Urinary bladder (tissue), 4 donors: ENCODE results near the gene NAA25. TPM values are rescaled to one million over a fixed set of nuclear protein-coding genes. Genes with fewer than 3 reads are reported as not detected.
"Not testable (repeated sequence)": the region's sequence is repeated elsewhere in the genome, so short reads cannot be mapped to it uniquely, and the experiment has no call there.

Source experiments
- DNase-seq: peaks from one replicate; pipeline ENCODE4 v3.0.0-alpha.2; 2015; ENCODE audit errors: extremely low spot score
- H3K27ac ChIP-seq: one replicate; pipeline ENCODE4 v1.5.1; 2013; ENCODE audit warnings: low read depth, mild to moderate bottlenecking, moderate library complexity
- H3K36me3 ChIP-seq: one replicate; pipeline ENCODE4 v1.6.1; 2013; ENCODE audit warnings: mild to moderate bottlenecking, moderate library complexity; ENCODE audit not compliant: insufficient read depth
- H3K4me1 ChIP-seq: one replicate; pipeline ENCODE4 v1.6.1; 2013; ENCODE audit warnings: mild to moderate bottlenecking, moderate library complexity; ENCODE audit not compliant: insufficient read depth
- H3K4me3 ChIP-seq: one replicate; pipeline ENCODE4 v1.5.1; 2013; ENCODE audit warnings: low read depth, low read length
- WGBS: extraction: QIAGEN DNeasy Blood & Tissue Kit; methylation state at CpG from one replicate; pipeline ENCODE4 v1.1.7; 2013; 5-methylcytosine and 5-hydroxymethylcytosine counted together
- polyA plus RNA-seq: library from polyadenylated mRNA; stranded (reverse); fragments of 200-250 nt; gene quantifications from one replicate; pipeline ENCODE4 v1.2.3, GENCODE V29; 2013
- total RNA-seq: library from RNA; depleted of rRNA; stranded (reverse); fragments of >200 nt; gene quantifications from one replicate; pipeline ENCODE4 v1.2.3, GENCODE V29; 2014
- donor health status: healthy with polysubstance abuse.
- donor health status: healthy.

Gene NAA25
- total and polyA plus RNA-seq, 2 donors = 7.3 to 48.6 TPM

GRCh38 chr12:112126000-112126438 is 17.4 kb upstream of the NAA25 start:
- Histone ChIP-seq H3K4me3 (peak overlapping the region; percentile 65), H3K36me3 (no peaks in the 10 kb centered on the region), H3K27ac (peak overlapping the region; percentile 87), H3K4me1 (peaks cover 1% of the 10 kb centered on the region)
- no peak for DNase-seq
- WGBS = 2% methylated on average over 25 of the region's 25 CpGs

GRCh38 chr12:112125250-112125999 is 16.8 kb upstream of the NAA25 start, which contains the start of gene TRAFD1:
Gene TRAFD1, plus strand, starts transcription at chr12:112125560. Its CDS starts 4,963 bp downstream, at chr12:112130523.
- Histone ChIP-seq H3K4me3 (peak within 1 kb of the TSS; percentile 65), H3K4me1 (peaks cover 1% of the 10 kb centered on the region), H3K27ac (peak within 1 kb of the TSS; percentile 87), H3K36me3 (no peaks in the 10 kb centered on the region)
- WGBS = under 1% methylated on average over 63 of the region's 63 CpGs
- peak; percentile 92 for DNase-seq

DNA sequence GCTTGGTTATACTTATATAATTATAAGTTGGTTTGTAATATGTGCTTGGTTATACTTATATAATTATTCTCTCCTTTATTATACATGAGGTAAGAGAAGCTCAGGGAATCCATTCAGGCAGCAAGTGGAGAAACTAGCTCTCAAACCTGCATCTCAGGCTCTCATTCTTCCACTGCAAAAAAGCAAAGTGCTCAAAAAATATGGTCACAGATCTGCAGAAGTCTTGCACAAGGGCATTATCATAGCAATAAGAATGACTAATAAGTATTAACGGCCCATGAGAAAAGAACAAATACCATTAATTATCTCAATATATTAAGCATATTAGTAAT is 16.3 kb upstream of the NAA25 start:
- Histone ChIP-seq H3K27ac (no peak overlapping the region), H3K36me3 (no peaks in the 10 kb centered on the region), H3K4me3 (no peak overlapping the region), H3K4me1 (peaks cover 1% of the 10 kb centered on the region)
- 3% methylated on average over 1 of the region's 1 CpG for WGBS
- DNase-seq = no peak

DNA sequence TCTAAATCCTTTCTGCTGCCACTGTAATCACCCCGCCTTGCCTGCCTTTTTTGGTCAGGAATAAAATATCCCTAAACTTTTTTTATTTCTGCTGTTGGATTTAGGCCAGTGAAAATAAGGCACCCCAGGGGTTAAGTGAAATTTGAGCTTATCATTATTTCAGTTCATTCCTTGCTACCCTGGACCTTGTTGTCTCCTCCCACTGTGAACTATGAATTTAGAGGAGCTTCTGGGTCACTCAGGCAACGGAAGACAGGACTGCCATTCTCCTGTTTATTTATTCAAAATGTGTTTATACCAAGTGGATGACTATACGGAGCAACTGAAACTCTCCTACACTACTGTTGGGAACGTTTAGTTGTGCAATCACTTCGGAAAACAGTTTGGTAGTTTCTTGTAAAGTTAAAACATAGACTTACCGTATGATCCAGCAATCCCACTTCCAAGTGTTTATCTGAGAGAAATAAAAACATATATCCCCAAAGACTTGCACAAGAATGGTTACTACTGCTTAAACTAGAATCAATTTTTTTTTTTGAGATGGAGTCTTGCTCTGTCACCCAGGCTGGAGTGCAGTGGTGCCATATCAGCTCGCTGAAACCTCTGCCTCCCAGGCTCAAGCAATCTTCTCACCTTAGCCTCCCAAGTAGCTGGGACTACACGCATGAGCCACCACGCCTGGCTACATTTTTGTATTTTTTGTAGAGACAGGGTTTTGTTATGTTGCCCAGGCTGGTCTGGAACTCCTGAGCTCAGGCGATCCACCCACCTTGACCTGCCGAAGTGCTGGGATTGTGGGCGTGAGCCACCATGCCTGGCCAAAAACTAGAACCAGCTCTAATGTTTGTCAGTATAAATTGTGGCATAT is 14.5 kb upstream of the NAA25 start:
- H3K4me3 ChIP-seq = no peak overlapping the region
- no peaks in the 10 kb centered on the region for H3K36me3 ChIP-seq
- 59% methylated on average over 12 of the region's 12 CpGs for WGBS
- H3K4me1 ChIP-seq = peaks cover 1% of the 10 kb centered on the region
- peak overlapping the region; percentile 41 for H3K27ac ChIP-seq
- no peak for DNase-seq

DNA sequence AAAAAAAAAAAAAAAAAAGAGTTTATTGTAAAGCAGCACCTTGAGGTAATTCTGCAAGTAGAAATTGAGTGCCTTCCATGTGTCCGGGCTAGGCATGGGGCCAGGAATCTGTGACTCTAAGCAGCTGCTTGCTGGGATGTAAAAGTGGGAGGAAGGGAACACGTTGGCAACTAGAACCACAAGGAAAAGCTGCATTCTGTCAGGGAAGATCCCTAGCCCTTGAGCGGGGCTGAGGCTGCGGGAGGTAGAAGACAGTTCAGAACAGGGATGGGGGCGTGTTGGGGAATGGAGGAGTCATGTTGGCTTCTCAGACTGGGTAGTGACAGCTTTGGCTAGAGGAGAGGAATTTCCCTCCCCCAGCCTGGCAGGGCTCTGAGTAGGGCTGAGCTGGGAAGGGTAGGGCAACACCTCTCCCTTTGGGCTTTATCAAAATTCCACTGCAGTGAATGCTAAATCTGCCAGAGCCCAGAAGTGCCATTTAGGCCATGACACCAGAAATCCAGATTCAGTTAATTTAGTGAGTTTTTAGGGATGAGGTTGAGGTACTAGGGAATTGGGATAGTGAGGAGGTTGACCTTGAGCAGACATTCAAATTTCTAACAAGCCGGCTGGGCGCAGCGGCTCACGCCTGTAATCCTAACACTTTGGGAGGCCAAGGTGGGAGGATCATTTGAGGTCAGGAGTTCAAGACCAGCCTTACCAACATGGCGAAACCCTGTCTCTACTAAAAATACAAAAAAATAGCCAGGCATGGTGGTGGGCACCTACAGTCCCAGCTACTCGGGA is 13.4 kb upstream of the NAA25 start:
- DNase-seq = peak; percentile 58
- Histone ChIP-seq H3K4me3 (no peak overlapping the region), H3K36me3 (no peaks in the 10 kb centered on the region), H3K4me1 (peaks cover under 1% of the 10 kb centered on the region), H3K27ac (no peak overlapping the region)
- WGBS = 51% methylated on average over 11 of the region's 11 CpGs

DNA sequence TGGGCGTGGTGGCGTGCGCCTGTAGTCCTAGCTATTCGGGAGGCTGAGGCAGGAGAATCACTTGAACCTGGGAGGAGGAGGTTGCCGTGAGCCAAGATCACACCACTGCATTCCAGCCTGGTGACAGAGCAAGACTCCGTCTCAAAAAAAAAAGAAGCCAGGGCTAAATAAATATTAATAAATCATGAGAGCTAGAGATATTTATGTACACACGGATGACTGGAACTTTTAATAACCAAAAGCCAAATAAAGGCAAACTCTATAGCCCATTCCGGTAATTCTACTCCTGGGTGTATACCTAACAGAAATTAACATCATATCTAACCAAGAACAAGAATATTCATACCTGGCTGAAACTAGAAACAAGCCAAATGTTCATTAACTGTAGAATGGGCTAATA is 9.1 kb upstream of the NAA25 start:
- 73% methylated on average over 8 of the region's 8 CpGs for WGBS
- no peak overlapping the region for H3K4me3 ChIP-seq
- no peak for DNase-seq
- no peaks in the 10 kb centered on the region for H3K36me3 ChIP-seq
- no peaks in the 10 kb centered on the region for H3K4me1 ChIP-seq
- no peak overlapping the region for H3K27ac ChIP-seq

GRCh38 chr12:112116232-112117060 is 7.9 kb upstream of the NAA25 start:
- no peaks in the 10 kb centered on the region for H3K4me1 ChIP-seq
- WGBS = 47% methylated on average over 7 of the region's 7 CpGs
- no peak for DNase-seq
- no peak overlapping the region for H3K27ac ChIP-seq
- H3K4me3 ChIP-seq = no peak overlapping the region
- H3K36me3 ChIP-seq = no peaks in the 10 kb centered on the region

- no peak overlapping the region for H3K27ac ChIP-seq
- WGBS = 89% methylated on average over 6 of the region's 6 CpGs
- no peaks in the 10 kb centered on the region for H3K4me1 ChIP-seq
- H3K36me3 ChIP-seq = no peaks in the 10 kb centered on the region
- no peak for DNase-seq
- no peak overlapping the region for H3K4me3 ChIP-seq
Measured at GRCh38 chr12:112115259-112116045, 6.9 kb upstream of the NAA25 start.

- Histone ChIP-seq H3K4me1 (no peaks in the 10 kb centered on the region), H3K4me3 (no peak overlapping the region), H3K27ac (no peak overlapping the region), H3K36me3 (no peaks in the 10 kb centered on the region)
- 91% methylated on average over 6 of the region's 6 CpGs for WGBS
- DNase-seq = no peak
Measured at GRCh38 chr12:112112409-112113133, 4.0 kb upstream of the NAA25 start.

DNA sequence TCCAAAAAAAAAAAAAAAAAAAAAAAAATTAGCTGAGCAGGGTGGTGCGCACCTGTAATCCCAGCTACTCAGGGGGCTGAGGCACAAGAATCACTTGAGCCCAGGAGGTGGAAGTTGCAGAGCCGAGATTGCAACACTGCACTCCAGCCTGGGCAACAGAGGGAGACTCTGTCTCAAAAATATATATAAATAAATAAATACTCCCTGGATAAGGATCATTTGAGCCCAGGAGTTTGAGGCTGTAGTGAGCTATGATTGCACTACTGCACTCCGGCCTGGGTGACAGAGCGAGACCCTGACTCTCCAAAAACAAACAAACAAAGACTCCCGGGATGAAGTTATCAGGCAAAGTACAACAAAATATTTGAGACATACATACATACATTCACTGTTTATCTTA is 3.3 kb upstream of the NAA25 start:
- no peaks in the 10 kb centered on the region for H3K36me3 ChIP-seq
- H3K4me3 ChIP-seq = no peak overlapping the region
- no peak overlapping the region for H3K27ac ChIP-seq
- no peak for DNase-seq
- no peaks in the 10 kb centered on the region for H3K4me1 ChIP-seq
- 65% methylated on average over 5 of the region's 5 CpGs for WGBS

DNA sequence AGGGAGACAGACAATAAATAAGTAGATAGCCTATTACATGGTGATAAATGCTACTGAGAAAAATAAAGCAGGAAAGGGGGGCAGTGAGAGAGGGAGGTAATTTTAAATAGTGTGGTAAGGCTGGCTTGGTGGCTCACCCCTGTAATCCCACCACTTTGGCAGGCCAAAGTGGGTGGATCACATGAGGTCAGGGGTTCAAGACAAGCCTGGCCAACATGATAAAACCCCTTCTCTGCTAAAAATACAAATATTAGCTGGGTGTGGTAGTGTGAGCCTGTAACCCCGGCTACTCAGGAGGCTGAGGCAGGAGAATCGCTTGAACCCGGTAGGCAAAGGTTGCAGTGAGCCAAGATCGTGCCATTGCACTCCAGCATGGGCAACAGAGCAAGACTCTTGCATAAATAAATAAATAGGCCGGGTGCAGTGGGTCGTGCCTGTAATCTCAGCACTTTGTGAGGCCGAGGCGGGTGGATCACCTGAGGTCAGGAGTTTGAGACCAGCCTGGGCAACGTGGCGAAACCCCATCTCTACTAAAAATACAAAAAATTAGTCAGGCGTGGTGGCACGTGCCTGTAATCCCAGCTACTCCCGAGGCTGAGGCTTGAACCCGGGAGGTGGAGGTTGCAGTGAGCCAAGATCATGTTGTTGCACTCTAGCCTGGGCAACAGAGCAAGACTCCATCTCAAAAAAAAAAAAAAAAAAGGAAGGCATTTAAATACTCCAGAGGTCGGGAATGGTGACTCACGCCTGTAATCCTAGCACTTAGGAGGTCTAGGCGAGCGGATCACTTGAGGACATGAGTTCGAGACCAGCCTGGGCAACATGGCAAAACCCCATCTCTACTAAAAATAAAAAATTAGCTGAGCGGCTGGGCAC is 2.4 kb upstream of the NAA25 start:
- not testable (repeated sequence) for H3K36me3 ChIP-seq, H3K4me1 ChIP-seq, DNase-seq, H3K4me3 ChIP-seq, H3K27ac ChIP-seq
- 89% methylated on average over 20 of the region's 20 CpGs for whole genome bisulfite sequencing
